MCF 10A (cell line): Measurements from ENCODE around the gene OPCML. TPM values are rescaled to one million over a fixed set of nuclear protein-coding genes. Genes with fewer than 3 reads are reported as not detected.
A peak's percentile ranks its signal among the peaks of the same experiment; 100 is the strongest.

Experiments used
- BruUV-seq: library from RNA; stranded (reverse); fragments of 400-500 nt; replicated peaks from 2 replicates; lab custom pipeline; 2021; lab: Mats Ljungman, UMichigan
- CTCF ChIA-PET: fragments of 300-600 bp; sonication (Branson Sonifier 250); formaldehyde crosslinking; extraction: SDS; loops from one replicate; lab custom pipeline; 2021; ENCODE audit warnings: antibody characterized with exemption, inconsistent platforms; lab: Yijun Ruan, JAX
- POLR2A ChIA-PET: fragments of 300-600, 350-650 bp; sonication (Branson Sonifier 250); formaldehyde crosslinking; extraction: SDS; loops from one replicate; lab custom pipeline; 2020; ENCODE audit warnings: antibody characterized with exemption, inconsistent platforms; lab: Yijun Ruan, JAX
- DNase-seq: peaks from one replicate; pipeline ENCODE4 v3.0.0-alpha.2; 2018; ENCODE audit not compliant: unreplicated experiment
- H3K27ac Mint-ChIP-seq: one replicate; pipeline ENCODE4 v1.8.0; 2022; ENCODE audit warnings: mild to moderate bottlenecking, low read depth, mixed read lengths; ENCODE audit not compliant: unreplicated experiment
- H3K27me3 Mint-ChIP-seq: one replicate; pipeline ENCODE4 v1.8.0; 2022; ENCODE audit warnings: mixed read lengths; ENCODE audit not compliant: insufficient read depth, unreplicated experiment
- H3K36me3 Mint-ChIP-seq: one replicate; pipeline ENCODE4 v1.8.0; 2022; ENCODE audit warnings: mild to moderate bottlenecking, moderate library complexity, mixed read lengths; ENCODE audit not compliant: insufficient read depth, unreplicated experiment
- H3K4me1 Mint-ChIP-seq: one replicate; pipeline ENCODE4 v1.8.0; 2022; ENCODE audit warnings: mixed read lengths; ENCODE audit not compliant: insufficient read depth, unreplicated experiment
- H3K4me3 Mint-ChIP-seq: one replicate; pipeline ENCODE4 v1.8.0; 2022; ENCODE audit warnings: mild to moderate bottlenecking, moderate library complexity, mixed read lengths; ENCODE audit not compliant: unreplicated experiment
- H3K9me3 Mint-ChIP-seq: one replicate; pipeline ENCODE4 v1.8.0; 2022; ENCODE audit warnings: mixed read lengths; ENCODE audit not compliant: unreplicated experiment
- CTCF ChIP-seq: fragments of 200-600 bp; IDR thresholded peaks from one replicate; pipeline ENCODE4 v1.8.0; 2022; ENCODE audit warnings: antibody characterized with exemption, mild to moderate bottlenecking; ENCODE audit not compliant: unreplicated experiment
- intact Hi-C: fragments of 100-400 bp; cut with micrococcal nuclease; formaldehyde crosslinking; loops from 2 replicates; pipeline ENCODE4 v1.14.1; 2022
- total RNA-seq: library from RNA; stranded (reverse); gene quantifications from 2 replicates; pipeline ENCODE4 v1.2.3, GENCODE V29; 2022

Gene OPCML
- total RNA-seq, 1 experiment from 2014 or later: not detected

DNA sequence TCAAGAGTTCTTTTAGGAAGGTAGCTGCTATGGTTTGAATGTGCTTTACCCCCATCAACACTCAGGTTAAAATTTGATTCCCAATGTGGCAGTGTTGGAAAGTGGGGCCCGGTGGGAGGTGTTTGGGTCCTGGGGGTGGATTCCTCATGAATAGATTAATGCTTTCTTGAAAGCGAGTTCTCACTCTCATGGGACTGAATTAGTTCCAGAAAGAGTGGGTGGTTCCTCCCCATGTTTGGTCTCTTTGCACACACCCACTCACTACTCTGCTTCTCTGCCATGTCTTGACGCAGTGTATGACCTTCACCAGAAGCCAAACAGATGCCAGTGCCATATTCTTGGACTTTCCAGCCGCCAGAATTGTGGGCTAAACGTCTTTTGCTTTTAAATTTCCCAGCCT is 394.4 kb downstream of the OPCML start:
- H3K27ac Mint-ChIP-seq: no peak overlapping the region
- no TSS peak for BruUV-seq
- no peak for TF ChIP-seq CTCF
- no peaks in the 10 kb centered on the region for H3K27me3 Mint-ChIP-seq
- no peaks in the 10 kb centered on the region for H3K4me1 Mint-ChIP-seq
- intact Hi-C loops: no loop called here
- CTCF ChIA-PET: interaction anchor here (0.8 kb wide), 1 partner anchor 697 kb away, joined by 3 read pairs; no protein-coding TSS in a partner anchor
- H3K9me3 Mint-ChIP-seq: peaks cover 32% of the 10 kb centered on the region
- no peaks in the 10 kb centered on the region for H3K36me3 Mint-ChIP-seq
- POLR2A ChIA-PET: no interaction called here
- H3K4me3 Mint-ChIP-seq: no peak overlapping the region
- no peak for DNase-seq

GRCh38 chr11:133137270-133137669 is 395.0 kb downstream of the OPCML start:
- Mint-ChIP-seq H3K27ac (no peak overlapping the region), H3K4me3 (no peak overlapping the region), H3K27me3 (no peaks in the 10 kb centered on the region), H3K4me1 (no peaks in the 10 kb centered on the region), H3K36me3 (no peaks in the 10 kb centered on the region), H3K9me3 (peaks cover 30% of the 10 kb centered on the region)
- BruUV-seq: no TSS peak
- intact Hi-C loops: no loop called here
- ChIA-PET CTCF (interaction anchor here (0.8 to 1.2 kb wide), 3 partner anchors 11 to 698 kb away, joined by 3 read pairs; no protein-coding TSS in a partner anchor), POLR2A (no interaction called here)
- no peak for DNase-seq
- no peak for TF ChIP-seq CTCF

DNA sequence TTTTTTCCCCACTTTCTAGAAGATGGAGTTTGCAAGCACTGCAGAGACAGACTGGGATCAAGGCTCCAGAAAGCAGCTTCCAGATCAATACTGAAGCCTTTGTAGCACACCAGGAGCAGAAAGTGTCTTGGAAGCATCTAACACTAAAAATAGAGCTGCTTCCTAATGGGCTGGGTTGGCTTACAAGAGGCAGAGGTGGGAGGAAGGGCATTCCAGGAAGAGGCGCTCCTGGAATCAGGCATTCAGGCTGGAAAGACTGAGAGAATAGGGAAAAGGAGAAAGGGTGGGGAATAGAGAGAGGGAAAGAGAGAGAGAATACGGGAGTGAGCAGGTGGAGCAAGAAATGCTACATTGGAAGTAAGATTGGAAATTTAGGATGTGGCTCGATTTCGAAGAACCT is 395.9 kb downstream of the OPCML start:
- H3K4me3 Mint-ChIP-seq: no peak overlapping the region
- no peak overlapping the region for H3K27ac Mint-ChIP-seq
- no TSS peak for BruUV-seq
- H3K27me3 Mint-ChIP-seq: no peaks in the 10 kb centered on the region
- TF ChIP-seq CTCF: no peak
- peaks cover 21% of the 10 kb centered on the region for H3K9me3 Mint-ChIP-seq
- no peaks in the 10 kb centered on the region for H3K4me1 Mint-ChIP-seq
- CTCF ChIA-PET: interaction anchor here (0.7 to 4.6 kb wide), 7 partner anchors 12 to 700 kb away, joined by 3 to 54 read pairs (median 3); no protein-coding TSS in a partner anchor
- no peaks in the 10 kb centered on the region for H3K36me3 Mint-ChIP-seq
- intact Hi-C loops: no loop called here
- POLR2A ChIA-PET: interaction anchor here (0.7 kb wide), 1 partner anchor 637 kb away, joined by 3 read pairs; no protein-coding TSS in a partner anchor
- no peak for DNase-seq

DNA sequence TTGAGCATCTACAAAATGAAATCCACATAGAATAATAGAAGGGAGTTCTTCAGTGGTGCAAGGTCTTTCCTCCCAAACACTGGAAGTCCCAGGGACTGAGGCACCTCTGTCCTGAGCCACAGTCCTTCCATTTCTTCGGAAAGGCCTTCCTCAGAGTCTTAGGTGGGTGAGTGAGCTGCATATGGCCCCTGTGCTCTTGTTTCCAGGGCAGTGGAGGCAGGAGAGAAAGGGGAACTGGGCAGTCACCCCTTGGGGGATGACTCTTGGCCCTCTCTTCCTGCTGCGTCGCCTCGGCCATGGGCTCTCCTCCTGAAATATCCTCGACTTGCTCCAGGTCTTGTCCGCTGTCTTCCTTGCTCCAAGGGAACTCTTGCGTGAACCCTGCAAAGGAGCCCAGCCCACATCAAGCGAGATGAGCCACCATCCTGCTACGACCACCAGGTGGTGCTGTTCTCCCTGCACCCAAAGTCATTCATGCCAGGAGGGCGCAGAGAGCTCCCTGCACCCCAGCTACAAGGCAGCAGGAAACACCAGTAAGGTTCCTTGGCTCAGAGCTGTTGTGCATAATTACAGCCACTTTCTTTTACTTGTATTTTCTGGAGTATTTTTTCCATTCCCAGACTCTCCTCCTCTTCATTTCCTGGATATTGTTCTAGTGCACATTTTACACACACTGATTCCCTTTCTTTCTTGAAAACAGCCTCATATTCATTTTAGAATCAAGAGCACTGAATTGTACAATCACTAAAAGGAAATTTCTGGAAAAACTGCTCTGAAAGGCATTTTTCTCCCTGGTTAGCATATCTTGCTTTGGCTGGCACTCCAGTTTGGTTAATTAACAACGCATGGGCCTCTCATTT is 397.8 kb downstream of the OPCML start:
- peaks cover 7% of the 10 kb centered on the region for H3K9me3 Mint-ChIP-seq
- no peak overlapping the region for H3K27ac Mint-ChIP-seq
- no peaks in the 10 kb centered on the region for H3K4me1 Mint-ChIP-seq
- peak; percentile 0 for DNase-seq
- H3K4me3 Mint-ChIP-seq: no peak overlapping the region
- CTCF ChIA-PET: interaction anchor here (0.6 to 4.6 kb wide), 46 partner anchors 9 to 1151 kb away, joined by 3 to 54 read pairs (median 4); no protein-coding TSS in a partner anchor
- peak; percentile 57 for TF ChIP-seq CTCF
- H3K36me3 Mint-ChIP-seq: no peaks in the 10 kb centered on the region
- H3K27me3 Mint-ChIP-seq: no peaks in the 10 kb centered on the region
- BruUV-seq: no TSS peak
- POLR2A ChIA-PET: interaction anchor here (0.7 kb wide), 1 partner anchor 441 kb away, joined by 5 read pairs; no protein-coding TSS in a partner anchor
- intact Hi-C loops: loop anchor here (1.0 to 2.0 kb wide), 3 partner anchors 486 to 701 kb away; no protein-coding TSS in a partner anchor
